SKM-1 treated with dmso at 0.1 percent for 144 hours (cell line): Measurements from ENCODE around the gene LRRC51.
A peak's percentile ranks its signal among the peaks of the same experiment; 100 is the strongest.

Source experiments
- DNase-seq: peaks from one replicate; lab custom pipeline; 2025; ENCODE audit not compliant: unreplicated experiment; lab: John Stamatoyannopoulos, UW

The LRRC51 gene

GRCh38 chr11:72069787-72070251 lies 10.8 kb upstream of the LRRC51 start:
- peak; percentile 82 for DNase-seq

- DNase-seq: no peak
Measured at GRCh38 chr11:72070491-72070890, 10.2 kb upstream of the LRRC51 start.

- DNase-seq: no peak
Measured at GRCh38 chr11:72072348-72072747, 8.3 kb upstream of the LRRC51 start.

- peak; percentile 59 for DNase-seq
Measured at GRCh38 chr11:72075109-72075508, 5.5 kb upstream of the LRRC51 start.

- DNase-seq: no peak
Measured at GRCh38 chr11:72075756-72076155, 4.9 kb upstream of the LRRC51 start.

- no peak for DNase-seq
Measured at GRCh38 chr11:72078477-72078876, 2.2 kb upstream of the LRRC51 start.

GRCh38 chr11:72079819-72080325 lies 778 bp upstream of the LRRC51 start:
- DNase-seq: no peak

GRCh38 chr11:72081184-72081644 lies 564 bp downstream of the LRRC51 start:
- DNase-seq: no peak

- no peak for DNase-seq
Measured at GRCh38 chr11:72081821-72082453, 1.3 kb downstream of the LRRC51 start.

GRCh38 chr11:72083414-72083813 lies 2.8 kb downstream of the LRRC51 start:
- no peak for DNase-seq

GRCh38 chr11:72084076-72084475 lies 3.4 kb downstream of the LRRC51 start:
- DNase-seq: no peak

GRCh38 chr11:72084965-72085364 lies 4.3 kb downstream of the LRRC51 start:
- no peak for DNase-seq

GRCh38 chr11:72085621-72086351 lies 5.1 kb downstream of the LRRC51 start:
- no peak for DNase-seq

- DNase-seq: no peak
Measured at GRCh38 chr11:72088076-72088808, 7.6 kb downstream of the LRRC51 start.

- DNase-seq: peak; percentile 98
Measured at GRCh38 chr11:72091292-72091691, 10.6 kb downstream of the LRRC51 start.

- DNase-seq: no peak
Measured at GRCh38 chr11:72098741-72099140, 18.1 kb downstream of the LRRC51 start.

GRCh38 chr11:72100009-72100408 lies 19.4 kb downstream of the LRRC51 start:
- DNase-seq: no peak

GRCh38 chr11:72100462-72100861 lies 19.8 kb downstream of the LRRC51 start:
- peak; percentile 98 for DNase-seq

- DNase-seq: no peak
Measured at GRCh38 chr11:72102162-72102561, 21.5 kb downstream of the LRRC51 start.

- no peak for DNase-seq
Measured at GRCh38 chr11:72102631-72102945, 21.9 kb downstream of the LRRC51 start.

GRCh38 chr11:72102946-72103753 lies 22.5 kb downstream of the LRRC51 start, which contains the start of gene LAMTOR1:
LAMTOR1 (minus strand) TSS chr11:72103297; CDS start chr11:72103224, 73 bp downstream.
- peak; percentile 93 for DNase-seq
